Fibroblast of skin of left biceps (primary cell): ENCODE results near the gene HOXC12.
A peak's percentile ranks its signal among the peaks of the same experiment; 100 is the strongest.

Experiments
- DNase-seq, 2 experiments: peaks; one replicate each; pipeline ENCODE4 v3.0.0-alpha.2; 2013; ENCODE audit warnings: low read depth in 2 of 2

Gene HOXC12

DNA sequence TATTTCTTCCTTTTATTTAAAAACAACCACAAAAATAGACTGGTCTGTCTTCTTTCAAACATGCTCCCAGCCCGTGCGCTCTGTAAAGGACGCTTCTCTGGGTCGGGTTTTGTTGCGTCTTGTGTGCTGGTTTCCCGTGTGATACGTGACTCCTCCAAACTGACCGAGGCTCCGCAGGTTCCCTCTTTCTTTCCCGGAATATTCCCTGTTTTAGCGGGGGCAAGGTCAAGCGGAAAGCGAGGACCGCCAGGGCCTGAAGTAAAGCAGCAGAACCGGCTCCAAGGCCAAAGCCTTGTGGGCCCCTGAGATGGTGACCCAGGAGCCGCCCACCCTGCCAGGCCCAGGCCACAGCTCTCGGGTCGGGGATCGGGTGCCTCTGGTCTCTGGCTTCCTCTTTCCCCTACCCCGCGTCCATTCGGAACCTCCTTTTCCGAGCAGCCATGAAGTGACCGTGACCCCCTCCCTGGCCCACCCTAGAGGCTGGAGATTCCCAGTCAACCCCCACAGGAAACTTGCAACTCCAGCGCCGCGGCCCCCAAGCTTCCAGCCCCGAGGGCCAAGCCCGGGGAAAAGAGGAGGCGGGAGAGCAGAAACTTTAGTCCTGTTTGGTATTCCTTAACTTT is 29.4 kb downstream of the HOXC12 start:
- no peak for DNase-seq

DNA sequence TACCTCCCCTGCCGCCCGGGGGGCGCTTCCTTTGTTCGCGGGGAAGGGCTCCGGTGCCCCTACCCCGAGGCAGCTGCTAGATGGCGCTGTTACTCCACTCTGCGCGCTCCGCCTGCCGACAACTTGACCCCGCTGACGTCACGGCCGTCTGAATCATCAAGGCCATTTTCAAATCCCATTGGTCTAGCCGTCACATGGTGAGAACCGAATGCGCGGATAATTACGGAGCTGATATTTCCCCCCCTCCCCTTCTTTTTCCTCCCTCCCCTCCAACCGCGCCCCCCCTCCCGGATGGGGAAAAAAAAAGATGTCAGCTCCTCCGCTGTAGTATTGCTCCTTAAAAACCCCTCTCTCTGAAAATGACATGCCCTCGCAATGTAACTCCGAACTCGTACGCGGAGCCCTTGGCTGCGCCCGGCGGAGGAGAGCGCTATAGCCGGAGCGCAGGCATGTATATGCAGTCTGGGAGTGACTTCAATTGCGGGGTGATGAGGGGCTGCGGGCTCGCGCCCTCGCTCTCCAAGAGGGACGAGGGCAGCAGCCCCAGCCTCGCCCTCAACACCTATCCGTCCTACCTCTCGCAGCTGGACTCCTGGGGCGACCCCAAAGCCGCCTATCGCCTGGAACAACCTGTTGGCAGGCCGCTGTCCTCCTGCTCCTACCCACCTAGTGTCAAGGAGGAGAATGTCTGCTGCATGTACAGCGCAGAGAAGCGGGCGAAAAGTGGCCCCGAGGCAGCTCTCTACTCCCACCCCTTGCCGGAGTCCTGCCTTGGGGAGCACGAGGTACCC is 30.4 kb downstream of the HOXC12 start, which contains the start of gene HOXC10:
HOXC10 (plus strand) TSS at position 246 of the 791 bp plus-strand sequence; CDS start at position 360, 114 bp downstream.
- peak; percentile 65 to 75 for DNase-seq

DNA sequence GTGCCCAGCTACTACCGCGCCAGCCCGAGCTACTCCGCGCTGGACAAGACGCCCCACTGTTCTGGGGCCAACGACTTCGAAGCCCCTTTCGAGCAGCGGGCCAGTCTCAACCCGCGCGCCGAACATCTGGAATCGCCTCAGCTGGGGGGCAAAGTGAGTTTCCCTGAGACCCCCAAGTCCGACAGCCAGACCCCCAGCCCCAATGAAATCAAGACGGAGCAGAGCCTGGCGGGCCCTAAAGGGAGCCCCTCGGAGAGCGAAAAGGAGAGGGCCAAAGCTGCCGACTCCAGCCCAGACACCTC is 30.9 kb downstream of the HOXC12 start:
- DNase-seq: no peak

DNA sequence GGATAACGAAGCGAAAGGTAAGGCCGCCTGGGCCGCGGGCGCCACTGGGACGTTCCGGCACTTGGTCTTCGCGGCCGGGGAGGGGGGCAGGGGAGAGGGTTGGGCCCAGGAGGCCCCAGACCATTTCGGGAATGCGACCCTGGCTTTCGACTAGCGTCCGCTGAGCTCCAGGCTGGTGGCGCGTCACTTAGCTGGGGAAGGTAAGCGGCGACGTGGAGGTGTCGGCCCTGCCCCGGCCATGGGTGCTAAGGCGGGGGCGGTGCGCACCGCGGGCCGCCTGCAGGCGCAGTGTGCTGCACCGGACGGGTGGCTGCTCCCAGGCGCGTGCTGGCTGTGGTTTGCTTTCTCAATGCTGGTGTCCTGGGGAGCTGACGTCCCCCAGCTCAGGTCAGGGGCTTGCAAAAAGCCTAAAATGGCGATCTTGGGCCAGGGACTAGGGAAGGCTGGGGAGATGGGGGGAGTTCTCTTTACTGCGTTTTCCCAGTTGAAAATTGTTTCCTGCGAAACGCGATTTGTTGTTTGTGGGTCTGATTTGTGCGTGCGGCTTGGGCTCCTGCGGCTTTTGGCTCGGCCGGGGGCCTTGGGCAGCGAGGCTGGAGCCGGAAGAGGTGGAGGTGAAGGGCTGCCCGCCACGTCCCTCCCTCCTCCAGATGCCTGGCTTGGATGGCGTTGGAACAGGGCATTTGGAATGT is 31.4 kb downstream of the HOXC12 start:
- no peak for DNase-seq

DNA sequence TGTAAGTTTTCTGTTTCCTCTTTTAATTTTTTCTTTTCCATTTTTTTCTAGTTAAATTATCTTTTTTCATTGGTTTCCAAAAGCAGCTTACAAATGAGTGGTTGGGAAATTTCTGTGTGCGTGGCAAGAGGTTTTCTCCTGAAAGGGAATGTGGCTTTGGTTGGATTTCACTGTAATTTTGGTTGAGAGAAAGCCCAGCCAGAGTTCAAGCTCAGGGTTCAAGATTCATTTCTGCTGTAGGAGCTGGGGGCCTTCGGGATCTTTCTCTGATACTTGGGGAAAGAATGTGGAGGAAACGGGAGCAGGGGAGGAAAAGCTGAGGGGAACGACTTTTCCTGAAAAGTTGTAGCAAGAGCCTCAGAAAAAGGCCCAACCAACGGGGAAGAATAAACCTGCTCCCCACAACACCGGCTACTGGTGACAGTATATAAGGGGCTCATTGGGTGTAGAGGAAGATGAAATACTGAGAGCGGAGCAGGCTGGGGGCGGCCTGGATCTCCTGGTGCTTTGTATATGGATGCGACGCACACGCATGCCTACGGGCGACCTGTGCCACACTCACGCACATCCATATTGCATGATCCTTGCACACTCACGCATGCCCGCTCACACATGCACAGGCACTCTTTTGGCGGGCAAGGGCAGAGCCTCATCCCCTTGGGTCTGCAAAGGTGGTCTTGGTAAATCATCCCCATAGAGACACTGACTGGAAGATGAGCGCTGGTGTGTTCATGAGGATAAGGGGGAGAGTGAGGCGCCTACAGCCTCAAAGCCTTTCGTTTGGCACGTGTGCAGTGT is 32.2 kb downstream of the HOXC12 start:
- no peak for DNase-seq

DNA sequence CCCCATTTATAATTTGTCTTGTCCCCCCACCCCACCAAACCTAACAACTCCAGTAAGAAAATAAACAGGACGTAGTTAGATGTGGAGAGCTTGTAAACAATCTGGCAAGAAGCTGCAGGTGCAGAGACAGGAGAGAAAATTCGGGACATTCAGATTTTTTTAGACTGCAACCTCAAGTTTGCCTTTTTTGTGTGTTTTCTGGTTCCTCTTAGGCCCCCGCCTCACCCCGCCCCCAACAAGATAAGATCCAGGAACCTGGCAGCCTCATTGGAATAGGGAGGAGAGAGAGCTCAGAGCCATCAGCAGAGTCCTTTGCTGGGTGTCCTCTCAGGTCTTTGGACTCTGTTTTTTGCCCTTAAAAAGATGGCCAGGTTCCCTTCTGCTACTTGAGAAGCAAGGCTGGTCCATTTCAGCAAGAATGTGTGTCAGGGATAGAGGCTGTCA is 33.1 kb downstream of the HOXC12 start:
- DNase-seq: no peak

DNA sequence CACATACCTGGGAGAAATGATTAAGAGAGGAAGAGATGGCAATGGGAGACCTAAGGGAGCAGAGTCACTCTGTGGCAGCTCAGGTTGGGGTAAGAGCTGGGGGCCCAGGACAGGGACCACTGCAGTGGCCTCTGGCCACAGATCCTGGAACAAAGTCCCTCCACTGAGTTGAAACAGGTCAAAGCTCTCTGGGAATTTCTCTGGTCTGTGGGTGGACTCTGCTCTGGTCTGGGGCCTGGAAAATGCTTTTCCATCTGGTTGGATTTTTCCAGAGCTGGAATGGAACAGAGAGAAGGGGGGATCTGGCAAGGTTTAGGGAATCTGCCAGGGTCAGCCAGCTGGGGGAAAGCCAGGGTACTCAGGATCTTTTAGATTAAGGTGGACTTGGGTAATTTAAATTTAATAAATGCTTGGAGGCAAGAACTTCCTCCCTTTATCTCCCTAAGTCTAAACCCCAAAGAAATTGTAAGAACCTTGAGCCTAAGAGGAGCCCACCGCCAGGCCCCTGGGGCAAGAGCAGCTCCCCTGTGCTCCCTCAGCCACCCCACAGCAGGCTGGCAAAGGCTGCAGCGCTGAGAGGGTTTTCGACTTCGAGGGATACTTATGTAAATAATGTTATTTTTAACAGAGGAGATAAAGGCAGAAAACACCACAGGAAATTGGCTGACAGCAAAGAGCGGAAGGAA is 34.0 kb downstream of the HOXC12 start:
- no peak for DNase-seq

DNA sequence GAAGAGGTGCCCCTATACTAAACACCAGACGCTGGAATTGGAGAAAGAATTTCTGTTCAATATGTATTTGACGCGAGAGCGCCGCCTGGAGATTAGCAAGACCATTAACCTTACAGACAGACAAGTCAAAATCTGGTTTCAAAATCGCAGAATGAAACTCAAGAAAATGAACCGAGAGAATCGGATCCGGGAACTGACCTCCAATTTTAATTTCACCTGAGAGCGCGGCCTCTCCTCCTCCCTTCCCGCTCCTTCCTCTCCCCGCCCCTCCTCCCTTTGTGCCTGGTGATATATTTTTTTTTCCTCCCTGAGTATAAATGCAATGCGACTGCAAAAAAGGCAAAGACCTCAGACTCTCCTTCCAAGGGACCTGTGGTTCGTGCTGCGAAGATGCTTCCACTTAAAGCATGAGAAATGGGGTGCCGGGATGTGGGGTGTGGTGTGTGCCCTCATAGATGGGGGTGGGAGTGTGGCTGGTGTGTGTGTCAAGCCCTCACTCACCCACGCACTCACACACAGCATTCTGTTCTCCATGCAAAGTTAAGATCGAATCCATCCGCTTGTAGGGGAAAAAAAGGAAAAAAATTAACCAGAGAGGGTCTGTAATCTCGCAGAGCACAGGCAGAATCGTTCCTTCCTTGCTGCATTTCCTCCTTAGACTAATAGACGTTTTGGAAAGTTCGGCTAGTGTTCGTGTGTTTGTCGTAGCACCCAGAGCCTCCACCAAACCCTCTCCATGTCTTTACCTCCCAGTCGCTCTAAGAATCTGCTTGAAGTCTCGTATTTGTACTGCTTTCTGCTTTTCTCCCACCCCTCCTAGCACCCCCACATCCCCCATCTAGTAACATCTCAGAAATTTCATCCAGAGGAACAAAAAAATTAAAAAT is 34.8 kb downstream of the HOXC12 start:
- no peak for DNase-seq

DNA sequence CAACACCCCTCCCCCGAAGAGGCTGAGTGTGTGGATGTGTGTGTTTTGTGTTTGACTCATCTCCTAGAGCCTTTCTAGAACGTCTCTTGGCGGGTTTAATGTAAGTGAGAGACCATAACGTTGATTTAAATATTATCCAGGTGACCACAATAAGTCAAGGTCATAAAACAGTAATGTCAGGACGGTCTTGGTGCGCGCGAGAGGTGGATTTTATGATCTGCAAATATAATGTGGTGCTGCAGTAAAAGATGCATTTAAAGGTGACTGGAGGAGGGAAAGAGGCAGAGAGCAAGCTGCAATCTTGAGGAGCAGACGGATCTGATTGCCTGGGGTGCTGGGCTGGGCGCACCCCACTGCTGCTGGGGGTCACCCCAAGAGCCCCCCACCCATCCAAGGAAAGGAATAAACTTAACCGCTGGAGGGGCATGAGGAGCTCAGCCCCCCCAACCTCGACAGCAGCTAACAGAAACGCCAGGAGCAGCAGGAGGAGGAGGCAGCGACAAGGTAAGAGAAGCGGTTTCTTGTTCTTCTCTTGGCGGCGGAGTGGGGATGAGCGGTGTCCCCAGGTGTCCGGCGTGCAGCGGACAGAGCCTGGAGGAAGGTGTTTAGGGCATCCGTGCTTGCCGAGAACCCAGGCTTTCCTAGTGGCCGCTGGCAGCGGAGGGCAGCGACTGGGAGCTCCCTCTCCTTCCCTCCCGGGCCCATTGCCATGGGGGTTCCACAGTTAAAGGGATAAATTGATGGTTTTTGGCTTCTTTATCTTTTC is 35.8 kb downstream of the HOXC12 start:
- DNase-seq: no peak

DNA sequence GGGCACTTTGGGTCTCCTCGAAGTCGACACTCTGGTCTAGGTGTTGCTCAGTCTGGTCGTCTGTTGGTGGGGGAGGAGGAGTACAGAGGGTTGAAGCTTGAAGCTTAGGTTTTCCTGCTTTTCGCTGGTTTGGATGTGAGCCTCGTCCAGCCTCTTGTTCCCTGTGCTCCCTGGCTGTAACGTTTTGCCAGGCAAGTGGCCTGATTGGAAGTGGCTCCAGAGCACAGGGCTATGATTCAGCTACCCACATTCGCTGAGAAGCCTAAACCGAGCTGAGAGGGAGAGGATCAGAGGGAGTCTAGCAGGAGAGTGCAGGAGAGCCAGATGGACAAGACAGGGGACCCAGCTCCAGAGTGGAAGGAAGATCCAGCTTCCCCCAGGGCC is 36.4 kb downstream of the HOXC12 start:
- no peak for DNase-seq

DNA sequence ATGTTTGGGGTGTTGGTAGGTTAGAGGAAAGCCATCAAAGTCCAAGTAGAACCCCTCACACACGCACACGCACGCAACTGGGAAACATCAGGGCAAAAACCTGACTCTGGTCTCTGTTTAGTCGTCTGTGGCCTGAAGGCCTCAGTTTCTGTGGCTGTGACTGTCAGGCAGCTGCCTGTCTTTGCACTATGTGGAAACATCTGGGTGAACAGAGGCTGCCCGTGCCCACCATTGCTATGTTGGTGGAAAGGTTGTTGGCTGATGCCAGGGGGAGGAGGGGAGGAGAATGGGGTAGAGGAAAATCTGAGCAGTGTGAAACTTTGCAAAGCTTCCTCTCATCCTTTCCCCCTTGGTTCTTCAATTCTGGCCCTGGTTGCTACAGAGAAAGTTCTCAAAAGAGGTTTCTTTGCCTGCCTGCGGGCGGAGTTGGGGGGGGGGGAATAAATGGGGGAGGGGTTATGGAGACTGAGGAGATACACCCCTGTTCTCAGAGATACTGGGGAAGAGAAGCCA is 37.7 kb downstream of the HOXC12 start:
- no peak for DNase-seq

DNA sequence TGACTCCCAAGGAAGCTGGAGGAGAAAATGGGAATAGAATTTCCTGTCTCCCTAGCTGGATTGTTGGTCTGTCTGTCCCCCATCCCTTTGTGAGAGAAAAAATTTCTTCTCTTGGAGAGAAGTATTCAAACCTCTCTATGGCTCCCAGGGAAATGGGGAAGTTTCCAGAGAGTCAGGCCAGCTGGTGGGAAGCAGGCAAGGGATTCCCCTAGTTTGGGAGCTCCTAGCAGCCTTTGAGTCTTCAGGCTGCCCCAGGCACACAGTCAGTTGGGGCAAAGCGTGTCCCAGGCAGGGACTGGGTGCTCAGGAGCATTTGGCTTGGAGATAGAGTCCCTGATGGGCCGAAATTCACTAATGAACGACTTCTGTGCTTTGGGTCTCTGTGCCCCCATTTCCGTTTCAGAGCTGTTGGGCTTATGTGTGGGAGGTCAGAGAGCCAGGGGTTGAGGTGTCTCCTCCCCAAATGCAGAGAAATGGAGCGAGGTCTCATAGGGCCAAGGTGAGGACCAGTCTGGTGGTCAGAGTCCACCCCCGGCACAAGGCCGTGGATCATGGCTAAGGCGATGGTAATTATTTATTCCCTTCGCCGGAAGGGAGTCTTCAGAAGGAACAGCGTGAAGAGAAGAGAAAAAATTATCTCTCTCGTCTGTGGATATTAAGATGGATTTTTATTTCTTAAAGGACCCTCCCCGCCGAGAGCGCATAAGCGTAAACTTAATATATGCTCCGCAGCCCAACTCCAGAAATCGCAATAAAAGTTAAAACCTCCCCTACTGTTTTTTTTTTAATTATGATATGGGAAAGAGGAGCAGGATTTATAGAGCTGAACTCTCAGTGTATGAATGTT is 38.7 kb downstream of the HOXC12 start:
- DNase-seq: no peak

DNA sequence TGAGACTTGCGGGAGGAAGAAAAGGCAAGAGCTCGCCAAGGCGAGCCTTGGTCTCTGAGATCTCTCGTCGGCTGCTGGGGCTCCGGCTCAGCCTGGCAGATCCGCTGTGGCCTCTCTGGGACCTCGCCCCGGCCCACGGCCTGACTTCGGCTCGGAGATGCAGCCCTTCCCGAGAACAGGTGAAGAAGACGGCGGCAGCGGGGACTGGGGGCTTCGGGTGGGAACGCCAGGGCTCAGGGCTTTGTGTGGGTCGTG is 39.2 kb downstream of the HOXC12 start:
- DNase-seq: no peak

DNA sequence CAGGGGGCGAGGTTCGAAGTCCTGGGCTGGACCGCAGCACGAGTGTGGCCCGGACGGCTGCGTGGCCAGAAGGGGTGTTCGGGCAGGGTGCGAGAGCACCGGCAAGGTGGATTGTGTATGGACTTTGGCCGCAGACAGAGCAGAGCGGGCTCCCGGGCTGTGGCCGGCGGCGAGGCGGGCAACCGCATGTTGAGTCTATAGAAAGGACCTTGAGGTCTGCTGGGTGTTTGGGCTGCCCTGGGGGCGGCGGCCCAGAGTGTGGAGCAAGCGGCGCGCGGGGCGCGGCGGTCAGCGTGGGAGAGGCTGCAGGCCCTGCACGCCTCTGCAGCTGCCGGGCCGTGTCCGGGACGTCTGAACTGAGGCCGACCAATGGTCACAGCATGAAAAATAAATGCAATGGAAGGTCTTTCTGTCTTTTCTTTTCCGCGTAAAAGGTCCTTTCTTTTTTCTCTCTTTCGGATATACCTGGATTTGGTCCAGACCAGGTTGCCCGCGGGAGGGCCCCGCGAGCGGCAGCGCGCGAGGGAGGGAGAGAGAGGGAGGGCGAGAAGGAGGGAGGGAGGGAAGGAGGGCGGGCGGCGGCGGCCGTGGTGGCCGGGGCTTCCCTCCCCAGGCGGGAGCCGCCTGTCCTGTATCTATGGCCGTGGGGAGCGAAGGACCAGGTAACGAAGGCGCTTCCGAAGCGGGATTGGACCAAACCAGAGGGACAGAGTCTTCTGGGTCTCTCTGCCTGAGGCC is 39.7 kb downstream of the HOXC12 start:
- DNase-seq: no peak

DNA sequence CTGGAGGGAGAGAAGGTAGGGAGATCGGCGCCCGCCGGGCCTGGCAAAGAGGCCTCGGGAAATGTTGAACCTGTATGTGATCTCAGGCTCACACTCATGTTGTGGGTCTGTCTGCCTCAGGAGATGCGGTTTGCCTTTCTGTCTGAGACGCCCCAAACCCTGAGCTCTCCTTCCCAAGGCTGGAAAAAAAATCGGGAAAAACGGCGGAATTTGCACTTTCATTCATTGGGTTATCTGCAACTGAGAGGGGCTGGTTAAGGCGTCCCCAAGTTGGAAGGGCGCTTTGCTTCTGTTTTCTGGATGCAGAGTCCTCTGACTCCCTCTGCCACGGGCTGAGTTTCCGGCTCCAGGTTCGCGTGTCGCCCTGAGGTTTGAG is 40.3 kb downstream of the HOXC12 start:
- no peak for DNase-seq

DNA sequence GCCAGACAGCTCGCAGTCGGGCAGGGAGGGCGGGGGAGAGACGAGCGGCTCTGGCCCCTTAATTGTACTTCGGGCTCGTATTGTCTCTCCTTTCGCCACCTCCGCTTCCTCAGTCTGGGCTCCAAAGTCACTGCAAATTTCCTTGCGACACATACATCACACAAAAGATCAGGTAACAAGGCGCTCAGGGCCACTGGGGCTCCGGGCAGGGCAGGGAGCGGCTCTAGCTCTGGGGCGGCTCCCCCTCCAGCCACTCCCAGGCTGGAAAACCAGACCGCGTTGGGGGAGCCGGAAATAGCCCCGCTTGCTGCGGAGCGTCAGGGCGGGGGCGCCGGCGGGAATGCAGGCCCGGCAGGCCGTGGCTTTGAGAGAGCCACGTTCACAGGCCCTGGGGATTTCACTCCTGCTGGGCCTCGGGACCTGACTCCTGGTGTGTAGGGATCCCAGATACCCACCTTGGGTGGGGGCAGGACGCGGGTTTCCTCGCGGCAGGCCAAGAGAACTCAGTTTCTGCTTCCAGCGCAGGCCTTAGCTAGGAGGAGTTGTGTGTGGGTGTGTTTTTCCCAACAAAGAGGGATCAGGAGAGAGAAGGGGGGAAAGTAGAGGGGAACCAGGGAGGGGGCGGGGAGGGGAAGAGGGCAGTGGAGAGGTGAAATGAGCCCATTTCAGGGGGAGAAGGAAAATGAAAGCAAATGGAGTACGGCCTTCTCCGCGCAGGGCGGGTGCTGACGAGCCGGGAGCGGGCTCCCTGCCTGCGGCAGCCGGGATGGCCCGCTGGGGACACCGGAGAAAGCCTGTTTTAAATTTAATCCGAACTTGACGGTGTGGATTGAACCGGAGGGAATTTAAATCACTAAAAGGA is 40.9 kb downstream of the HOXC12 start:
- DNase-seq: no peak
